ENCODE measurements around the gene ATXN10.

- TF ChIP-seq CTCF (IDR thresholded peaks at IDR 0.05) (no peak), POLR2A (IDR thresholded peaks at IDR 0.05) (no peak)
Observed at GRCh38 chr22:45848904-45849303, 177.3 kb downstream of the ATXN10 start.
